Measurements from ENCODE around the gene ECE1. TPM values are rescaled to one million over a fixed set of nuclear protein-coding genes. Genes with fewer than 3 reads are reported as not detected.

The ECE1 gene
- total and polyA plus RNA-seq, 5 donors from 2014 or later: 25.7 to 140 (median 28.6) TPM

- Mint-ChIP-seq H3K27ac (peak overlapping the region; percentile 60 to 87 (median 79)), H3K4me1 (peaks cover 11 to 80% (median 57%) of the 10 kb centered on the region in 4 donors), H3K4me3 (no peak overlapping the region), H3K27me3 (no peaks in the 10 kb centered on the region), H3K9me3 (no peaks in the 10 kb centered on the region), H3K36me3 (peaks cover 8% of the 10 kb centered on the region)
- peaks cover 42% of the 10 kb centered on the region for H3K4me1 ChIP-seq (ENCODE audit: control insufficient read depth, insufficient read depth, low read length, poor library complexity, severe bottlenecking)
- no peaks in the 10 kb centered on the region for H3K9me3 ChIP-seq (ENCODE audit: control insufficient read depth in 2 of 2, low read length in 2 of 2)
- no peaks in the 10 kb centered on the region for H3K27me3 ChIP-seq (ENCODE audit: control insufficient read depth, insufficient read depth, low read length)
- H3K4me3 ChIP-seq (ENCODE audit: low read depth, low read length): no peak overlapping the region
- H3K27ac ChIP-seq (ENCODE audit: insufficient read depth, low read length, poor library complexity, severe bottlenecking): no peak overlapping the region
- ATAC-seq (ENCODE audit: low read depth in 2 of 2) (no peak), DNase-seq (no peak)
- H3K36me3 ChIP-seq (ENCODE audit: control insufficient read depth, insufficient read depth, low read length): peaks cover 4% of the 10 kb centered on the region
These were observed 12.8 kb upstream of the ECE1 start for GRCh38 chr1:21302747-21303715.

DNA sequence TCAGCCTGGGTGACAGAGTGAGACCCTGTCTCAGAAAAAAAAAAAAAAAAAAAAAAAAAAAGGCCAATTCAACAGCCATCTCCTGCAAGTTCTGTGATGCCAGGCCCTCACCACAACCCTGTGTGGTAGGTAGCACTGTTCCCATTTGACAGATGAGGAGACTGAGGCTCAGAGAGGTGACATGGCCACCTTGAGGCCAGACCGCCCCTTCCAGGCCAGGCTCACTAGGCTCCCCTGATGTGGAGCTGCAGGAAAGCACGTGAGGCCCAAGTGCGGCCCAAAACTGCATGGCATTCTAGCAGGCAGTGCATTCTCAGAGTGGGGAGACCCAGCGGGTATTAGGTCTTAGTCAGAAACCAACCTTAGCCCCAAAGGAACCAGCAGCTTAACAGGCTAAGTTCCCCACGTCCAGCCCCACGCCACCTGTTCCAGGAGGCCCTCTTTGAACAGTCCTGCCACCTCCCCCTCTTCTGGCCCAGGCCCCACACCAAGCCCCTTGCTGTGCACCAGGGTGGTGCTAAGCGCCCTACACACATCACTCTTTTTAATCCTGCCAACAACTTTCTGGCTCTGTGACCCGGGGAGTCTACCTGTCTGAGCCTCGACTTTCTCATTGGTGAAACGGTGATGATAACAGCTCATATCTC is 11.7 kb upstream of the ECE1 start:
- Histone ChIP-seq H3K27me3 (ENCODE audit: control insufficient read depth, insufficient read depth, low read length) (no peaks in the 10 kb centered on the region), H3K4me1 (ENCODE audit: control insufficient read depth, insufficient read depth, low read length, poor library complexity, severe bottlenecking) (peaks cover 42% of the 10 kb centered on the region), H3K9me3 (ENCODE audit: control insufficient read depth in 2 of 2, low read length in 2 of 2) (no peaks in the 10 kb centered on the region), H3K27ac (ENCODE audit: insufficient read depth, low read length, poor library complexity, severe bottlenecking) (no peak overlapping the region), H3K36me3 (ENCODE audit: control insufficient read depth, insufficient read depth, low read length) (peaks cover 4% of the 10 kb centered on the region), H3K4me3 (ENCODE audit: low read depth, low read length) (no peak overlapping the region)
- Mint-ChIP-seq H3K4me1 (peaks cover 5 to 78% (median 52%) of the 10 kb centered on the region in 4 donors), H3K27ac (peak overlapping the region in 2 of 3 donors; percentile 79 to 87), H3K27me3 (no peaks in the 10 kb centered on the region), H3K9me3 (no peaks in the 10 kb centered on the region), H3K4me3 (no peak overlapping the region), H3K36me3 (peaks cover 8% of the 10 kb centered on the region)
- DNase-seq (no peak), ATAC-seq (ENCODE audit: low read depth in 2 of 2) (no peak)

GRCh38 chr1:21300774-21301173 is 10.5 kb upstream of the ECE1 start:
- DNase-seq (no peak), ATAC-seq (ENCODE audit: low read depth in 2 of 2) (no peak)
- H3K4me1 Mint-ChIP-seq: peaks cover 4 to 82% (median 48%) of the 10 kb centered on the region in 4 donors
- peaks cover 8% of the 10 kb centered on the region for H3K36me3 Mint-ChIP-seq
- no peak overlapping the region for H3K4me3 Mint-ChIP-seq
- H3K27ac Mint-ChIP-seq: peak overlapping the region; percentile 66 to 100 (median 83)
- H3K9me3 Mint-ChIP-seq: no peaks in the 10 kb centered on the region
- H3K36me3 ChIP-seq (ENCODE audit: control insufficient read depth, insufficient read depth, low read length): peaks cover 4% of the 10 kb centered on the region
- peaks cover 52% of the 10 kb centered on the region for H3K4me1 ChIP-seq (ENCODE audit: control insufficient read depth, insufficient read depth, low read length, poor library complexity, severe bottlenecking)
- H3K27me3 Mint-ChIP-seq: no peaks in the 10 kb centered on the region
- H3K9me3 ChIP-seq (ENCODE audit: control insufficient read depth in 2 of 2, low read length in 2 of 2): no peaks in the 10 kb centered on the region
- H3K27me3 ChIP-seq (ENCODE audit: control insufficient read depth, insufficient read depth, low read length): no peaks in the 10 kb centered on the region
- H3K4me3 ChIP-seq (ENCODE audit: low read depth, low read length): no peak overlapping the region
- H3K27ac ChIP-seq (ENCODE audit: insufficient read depth, low read length, poor library complexity, severe bottlenecking): no peak overlapping the region

- peak in 1 of 3 donors; percentile 30 for DNase-seq
- H3K36me3 Mint-ChIP-seq: peaks cover 8% of the 10 kb centered on the region
- peak overlapping the region in 3 of 4 donors; percentile 20 to 63 (median 50) for H3K4me3 Mint-ChIP-seq
- peaks cover 61% of the 10 kb centered on the region for H3K4me1 ChIP-seq (ENCODE audit: control insufficient read depth, insufficient read depth, low read length, poor library complexity, severe bottlenecking)
- peaks cover 4% of the 10 kb centered on the region for H3K36me3 ChIP-seq (ENCODE audit: control insufficient read depth, insufficient read depth, low read length)
- peak overlapping the region; percentile 21 for H3K27ac ChIP-seq (ENCODE audit: insufficient read depth, low read length, poor library complexity, severe bottlenecking)
- no peak for ATAC-seq (ENCODE audit: low read depth in 2 of 2)
- H3K4me1 Mint-ChIP-seq: peaks cover 4 to 83% (median 47%) of the 10 kb centered on the region in 4 donors
- peak overlapping the region; percentile 74 to 100 (median 92) for H3K27ac Mint-ChIP-seq
- peak overlapping the region; percentile 37 for H3K4me3 ChIP-seq (ENCODE audit: low read depth, low read length)
- no peaks in the 10 kb centered on the region for H3K9me3 ChIP-seq (ENCODE audit: control insufficient read depth in 2 of 2, low read length in 2 of 2)
- H3K9me3 Mint-ChIP-seq: no peaks in the 10 kb centered on the region
- H3K27me3 Mint-ChIP-seq: no peaks in the 10 kb centered on the region
- H3K27me3 ChIP-seq (ENCODE audit: control insufficient read depth, insufficient read depth, low read length): no peaks in the 10 kb centered on the region
These were observed 9.6 kb upstream of the ECE1 start for GRCh38 chr1:21299780-21300395.

GRCh38 chr1:21298981-21299391 is 8.7 kb upstream of the ECE1 start:
- Histone ChIP-seq H3K36me3 (ENCODE audit: control insufficient read depth, insufficient read depth, low read length) (peaks cover 4% of the 10 kb centered on the region), H3K27ac (ENCODE audit: insufficient read depth, low read length, poor library complexity, severe bottlenecking) (peak overlapping the region; percentile 58), H3K4me3 (ENCODE audit: low read depth, low read length) (peak overlapping the region; percentile 37), H3K9me3 (ENCODE audit: control insufficient read depth in 2 of 2, low read length in 2 of 2) (no peaks in the 10 kb centered on the region), H3K4me1 (ENCODE audit: control insufficient read depth, insufficient read depth, low read length, poor library complexity, severe bottlenecking) (peaks cover 69% of the 10 kb centered on the region), H3K27me3 (ENCODE audit: control insufficient read depth, insufficient read depth, low read length) (no peaks in the 10 kb centered on the region)
- Mint-ChIP-seq H3K9me3 (no peaks in the 10 kb centered on the region), H3K4me1 (peaks cover 4 to 86% (median 50%) of the 10 kb centered on the region in 4 donors), H3K36me3 (peaks cover 3% of the 10 kb centered on the region), H3K27me3 (no peaks in the 10 kb centered on the region), H3K4me3 (peak overlapping the region; percentile 29 to 63 (median 48)), H3K27ac (peak overlapping the region; percentile 85 to 100 (median 92))
- peak in 1 of 3 donors; percentile 49 for DNase-seq
- ATAC-seq (ENCODE audit: low read depth in 2 of 2): no peak

DNA sequence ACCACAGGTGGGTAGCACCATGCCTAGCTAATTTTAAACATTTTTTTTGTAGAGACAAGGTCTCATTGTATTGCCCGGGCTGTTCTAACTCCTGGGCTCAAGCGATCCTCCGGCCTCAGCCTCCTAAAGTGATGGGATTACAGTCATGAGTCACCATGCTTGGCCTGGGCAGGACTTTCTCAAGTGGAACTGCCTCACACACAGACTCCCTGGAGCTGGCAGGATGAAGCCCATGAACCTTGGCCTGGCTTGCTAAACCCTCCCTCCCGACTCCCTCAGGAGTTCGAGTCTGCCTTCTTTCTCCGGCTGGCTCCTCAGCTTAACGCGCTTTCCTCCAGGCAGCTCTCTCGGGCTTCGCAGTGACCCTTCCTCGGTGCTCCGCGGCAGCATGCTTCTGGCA is 7.7 kb upstream of the ECE1 start:
- Histone ChIP-seq H3K36me3 (ENCODE audit: control insufficient read depth, insufficient read depth, low read length) (peaks cover 4% of the 10 kb centered on the region), H3K4me1 (ENCODE audit: control insufficient read depth, insufficient read depth, low read length, poor library complexity, severe bottlenecking) (peaks cover 79% of the 10 kb centered on the region), H3K9me3 (ENCODE audit: control insufficient read depth in 2 of 2, low read length in 2 of 2) (no peaks in the 10 kb centered on the region), H3K4me3 (ENCODE audit: low read depth, low read length) (no peak overlapping the region), H3K27me3 (ENCODE audit: control insufficient read depth, insufficient read depth, low read length) (no peaks in the 10 kb centered on the region), H3K27ac (ENCODE audit: insufficient read depth, low read length, poor library complexity, severe bottlenecking) (peak overlapping the region; percentile 97)
- Mint-ChIP-seq H3K4me1 (peaks cover 4 to 87% (median 52%) of the 10 kb centered on the region in 4 donors), H3K4me3 (peak overlapping the region in 2 of 4 donors; percentile 65 to 68), H3K27me3 (no peaks in the 10 kb centered on the region), H3K9me3 (no peaks in the 10 kb centered on the region), H3K27ac (peak overlapping the region; percentile 79 to 100 (median 92)), H3K36me3 (peaks cover 3% of the 10 kb centered on the region)
- DNase-seq (no peak), ATAC-seq (ENCODE audit: low read depth in 2 of 2) (no peak)

GRCh38 chr1:21296509-21297354 is 6.5 kb upstream of the ECE1 start:
- H3K4me1 Mint-ChIP-seq: peaks cover 4 to 87% (median 57%) of the 10 kb centered on the region in 4 donors
- peak overlapping the region; percentile 97 for H3K27ac ChIP-seq (ENCODE audit: insufficient read depth, low read length, poor library complexity, severe bottlenecking)
- peaks cover 4% of the 10 kb centered on the region for H3K36me3 ChIP-seq (ENCODE audit: control insufficient read depth, insufficient read depth, low read length)
- no peaks in the 10 kb centered on the region for H3K27me3 Mint-ChIP-seq
- no peaks in the 10 kb centered on the region for H3K9me3 ChIP-seq (ENCODE audit: control insufficient read depth in 2 of 2, low read length in 2 of 2)
- peak overlapping the region; percentile 94 to 100 (median 99) for H3K27ac Mint-ChIP-seq
- ATAC-seq (ENCODE audit: low read depth in 2 of 2): no peak
- DNase-seq: no peak
- peak overlapping the region in 3 of 4 donors; percentile 19 to 65 (median 60) for H3K4me3 Mint-ChIP-seq
- peak overlapping the region; percentile 18 for H3K4me3 ChIP-seq (ENCODE audit: low read depth, low read length)
- H3K27me3 ChIP-seq (ENCODE audit: control insufficient read depth, insufficient read depth, low read length): no peaks in the 10 kb centered on the region
- H3K9me3 Mint-ChIP-seq: no peaks in the 10 kb centered on the region
- H3K4me1 ChIP-seq (ENCODE audit: control insufficient read depth, insufficient read depth, low read length, poor library complexity, severe bottlenecking): peaks cover 88% of the 10 kb centered on the region
- H3K36me3 Mint-ChIP-seq: peaks cover 3% of the 10 kb centered on the region

Measured in CD4-positive, CD25-positive, alpha-beta regulatory T cell (primary cell).